HCT116 (cell line): Measurements from ENCODE around the gene SPTB.

Source experiments
- CBX3 ChIP-seq: IDR thresholded peaks from 2 replicates; pipeline ENCODE4 v1.6.1; 2012; ENCODE audit warnings: low read depth
- CEBPB ChIP-seq: IDR thresholded peaks from 2 replicates; pipeline ENCODE4 v1.6.1; 2012; ENCODE audit warnings: low read depth
- EZH2 ChIP-seq: fragments of 200-600 bp; sonication (generic); IDR thresholded peaks from 2 replicates; pipeline ENCODE4 v1.6.1; 2017; ENCODE audit warnings: antibody characterized with exemption, mixed run types
- JUND ChIP-seq: IDR thresholded peaks from 2 replicates; pipeline ENCODE4 v1.6.1; 2012
- POLR2A ChIP-seq: IDR thresholded peaks from 2 replicates; pipeline ENCODE4 v1.7.0; 2011; ENCODE audit warnings: borderline replicate concordance; ENCODE audit not compliant: insufficient read depth, insufficient read length; ENCODE audit errors: extremely low read depth
- POLR2AphosphoS5 ChIP-seq: IDR thresholded peaks from 2 replicates; pipeline ENCODE4 v1.6.1; 2011; ENCODE audit warnings: mild to moderate bottlenecking, low read depth, low read length, moderate library complexity
- SRF ChIP-seq: IDR thresholded peaks from 2 replicates; pipeline ENCODE4 v1.6.1; 2012; ENCODE audit warnings: low read depth
- ZNF274 ChIP-seq: fragments of 200-500 bp; sonication (Bioruptor generic); IDR thresholded peaks from 2 replicates; pipeline ENCODE4 v1.6.1; 2014; ENCODE audit warnings: mild to moderate bottlenecking, low read depth, low read length, inconsistent platforms
- TF ChIP-seq, protein P1 (sequence below): IDR thresholded peaks from 2 replicates; pipeline ENCODE4 v1.6.1; 2012; ENCODE audit warnings: low read depth
- TF ChIP-seq, protein P2 (sequence below), 3 experiments: fragments of 200-600 bp in 1 of 3; sonication (generic) in 1 of 3; IDR thresholded peaks in 2 of 3; conservative IDR thresholded peaks in 1 of 3; 2 replicates each; pipeline ENCODE4 v1.5.1; 2012 to 2017; ENCODE audit warnings: low read depth in 2 of 3, low read length in 2 of 3, antibody characterized with exemption in 1 of 3, borderline replicate concordance in 1 of 3, control low read depth in 1 of 3, mild to moderate bottlenecking in 1 of 3, mixed read lengths in 1 of 3, mixed run types in 1 of 3, moderate library complexity in 1 of 3; ENCODE audit not compliant: insufficient read depth in 1 of 3
- TF ChIP-seq, protein P3 (sequence below): IDR thresholded peaks from 2 replicates; pipeline ENCODE4 v1.6.1; 2011; ENCODE audit warnings: mild to moderate bottlenecking, low read length, moderate library complexity; ENCODE audit not compliant: insufficient replicate concordance; ENCODE audit errors: extremely low read depth

DNA sequence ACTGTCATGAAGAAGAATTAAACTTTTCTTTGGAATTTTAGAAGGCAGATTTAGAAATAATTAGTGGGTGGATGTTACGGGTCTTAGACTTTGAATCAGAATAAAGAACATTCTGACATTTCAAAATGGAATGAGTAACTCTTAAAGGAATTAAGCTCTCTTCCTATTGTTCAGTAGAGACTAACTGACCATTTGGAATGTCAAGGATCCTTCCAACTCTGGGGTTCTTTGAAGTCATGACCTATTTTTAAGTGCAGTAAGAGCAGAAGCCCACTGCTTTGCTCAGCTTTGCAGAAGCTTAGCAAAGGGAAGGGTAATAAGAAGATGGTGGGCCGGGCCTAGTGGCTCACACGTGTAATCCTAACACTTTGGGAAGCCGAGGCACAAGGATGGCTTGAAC is 38.5 kb upstream of the SPTB start:
- TF ChIP-seq, protein P1, sequence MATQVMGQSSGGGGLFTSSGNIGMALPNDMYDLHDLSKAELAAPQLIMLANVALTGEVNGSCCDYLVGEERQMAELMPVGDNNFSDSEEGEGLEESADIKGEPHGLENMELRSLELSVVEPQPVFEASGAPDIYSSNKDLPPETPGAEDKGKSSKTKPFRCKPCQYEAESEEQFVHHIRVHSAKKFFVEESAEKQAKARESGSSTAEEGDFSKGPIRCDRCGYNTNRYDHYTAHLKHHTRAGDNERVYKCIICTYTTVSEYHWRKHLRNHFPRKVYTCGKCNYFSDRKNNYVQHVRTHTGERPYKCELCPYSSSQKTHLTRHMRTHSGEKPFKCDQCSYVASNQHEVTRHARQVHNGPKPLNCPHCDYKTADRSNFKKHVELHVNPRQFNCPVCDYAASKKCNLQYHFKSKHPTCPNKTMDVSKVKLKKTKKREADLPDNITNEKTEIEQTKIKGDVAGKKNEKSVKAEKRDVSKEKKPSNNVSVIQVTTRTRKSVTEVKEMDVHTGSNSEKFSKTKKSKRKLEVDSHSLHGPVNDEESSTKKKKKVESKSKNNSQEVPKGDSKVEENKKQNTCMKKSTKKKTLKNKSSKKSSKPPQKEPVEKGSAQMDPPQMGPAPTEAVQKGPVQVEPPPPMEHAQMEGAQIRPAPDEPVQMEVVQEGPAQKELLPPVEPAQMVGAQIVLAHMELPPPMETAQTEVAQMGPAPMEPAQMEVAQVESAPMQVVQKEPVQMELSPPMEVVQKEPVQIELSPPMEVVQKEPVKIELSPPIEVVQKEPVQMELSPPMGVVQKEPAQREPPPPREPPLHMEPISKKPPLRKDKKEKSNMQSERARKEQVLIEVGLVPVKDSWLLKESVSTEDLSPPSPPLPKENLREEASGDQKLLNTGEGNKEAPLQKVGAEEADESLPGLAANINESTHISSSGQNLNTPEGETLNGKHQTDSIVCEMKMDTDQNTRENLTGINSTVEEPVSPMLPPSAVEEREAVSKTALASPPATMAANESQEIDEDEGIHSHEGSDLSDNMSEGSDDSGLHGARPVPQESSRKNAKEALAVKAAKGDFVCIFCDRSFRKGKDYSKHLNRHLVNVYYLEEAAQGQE = no peak
- TF ChIP-seq POLR2A (no peak), EZH2 (no peak), SRF (no peak), JUND (no peak), CBX3 (no peak), CEBPB (no peak), POLR2AphosphoS5 (no peak), ZNF274 (no peak)
- TF ChIP-seq, protein P2, sequence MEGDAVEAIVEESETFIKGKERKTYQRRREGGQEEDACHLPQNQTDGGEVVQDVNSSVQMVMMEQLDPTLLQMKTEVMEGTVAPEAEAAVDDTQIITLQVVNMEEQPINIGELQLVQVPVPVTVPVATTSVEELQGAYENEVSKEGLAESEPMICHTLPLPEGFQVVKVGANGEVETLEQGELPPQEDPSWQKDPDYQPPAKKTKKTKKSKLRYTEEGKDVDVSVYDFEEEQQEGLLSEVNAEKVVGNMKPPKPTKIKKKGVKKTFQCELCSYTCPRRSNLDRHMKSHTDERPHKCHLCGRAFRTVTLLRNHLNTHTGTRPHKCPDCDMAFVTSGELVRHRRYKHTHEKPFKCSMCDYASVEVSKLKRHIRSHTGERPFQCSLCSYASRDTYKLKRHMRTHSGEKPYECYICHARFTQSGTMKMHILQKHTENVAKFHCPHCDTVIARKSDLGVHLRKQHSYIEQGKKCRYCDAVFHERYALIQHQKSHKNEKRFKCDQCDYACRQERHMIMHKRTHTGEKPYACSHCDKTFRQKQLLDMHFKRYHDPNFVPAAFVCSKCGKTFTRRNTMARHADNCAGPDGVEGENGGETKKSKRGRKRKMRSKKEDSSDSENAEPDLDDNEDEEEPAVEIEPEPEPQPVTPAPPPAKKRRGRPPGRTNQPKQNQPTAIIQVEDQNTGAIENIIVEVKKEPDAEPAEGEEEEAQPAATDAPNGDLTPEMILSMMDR (IDR thresholded peaks at IDR 0.05 in 2 of 3, conservative IDR thresholded peaks at IDR 0.05 in 1 of 3; ENCODE audit: borderline replicate concordance in 1 of 3, insufficient read depth in 1 of 3, low read depth in 2 of 3, low read length in 2 of 3) = no peak
- TF ChIP-seq, protein P3, sequence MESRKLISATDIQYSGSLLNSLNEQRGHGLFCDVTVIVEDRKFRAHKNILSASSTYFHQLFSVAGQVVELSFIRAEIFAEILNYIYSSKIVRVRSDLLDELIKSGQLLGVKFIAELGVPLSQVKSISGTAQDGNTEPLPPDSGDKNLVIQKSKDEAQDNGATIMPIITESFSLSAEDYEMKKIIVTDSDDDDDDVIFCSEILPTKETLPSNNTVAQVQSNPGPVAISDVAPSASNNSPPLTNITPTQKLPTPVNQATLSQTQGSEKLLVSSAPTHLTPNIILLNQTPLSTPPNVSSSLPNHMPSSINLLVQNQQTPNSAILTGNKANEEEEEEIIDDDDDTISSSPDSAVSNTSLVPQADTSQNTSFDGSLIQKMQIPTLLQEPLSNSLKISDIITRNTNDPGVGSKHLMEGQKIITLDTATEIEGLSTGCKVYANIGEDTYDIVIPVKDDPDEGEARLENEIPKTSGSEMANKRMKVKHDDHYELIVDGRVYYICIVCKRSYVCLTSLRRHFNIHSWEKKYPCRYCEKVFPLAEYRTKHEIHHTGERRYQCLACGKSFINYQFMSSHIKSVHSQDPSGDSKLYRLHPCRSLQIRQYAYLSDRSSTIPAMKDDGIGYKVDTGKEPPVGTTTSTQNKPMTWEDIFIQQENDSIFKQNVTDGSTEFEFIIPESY = no peak
